OCI-LY7 (cell line): Measurements from ENCODE around the gene NRP1. TPM values are rescaled to one million over a fixed set of nuclear protein-coding genes. Genes with fewer than 3 reads are reported as not detected.

Experiments used
- BruUV-seq: library from RNA; stranded (reverse); fragments of 400-500 nt; replicated peaks from 2 replicates; lab custom pipeline; 2021; lab: Mats Ljungman, UMichigan
- CTCF ChIA-PET: fragments of 300-600 bp; sonication (Branson Sonifier 250); formaldehyde crosslinking; loops from one replicate; lab custom pipeline; 2022; ENCODE audit warnings: antibody characterized with exemption; ENCODE audit not compliant: unreplicated experiment; lab: Charles Lee
- POLR2A ChIA-PET: fragments of 300-600 bp; sonication (Branson Sonifier 250); formaldehyde crosslinking; loops from one replicate; lab custom pipeline; 2022; ENCODE audit warnings: antibody characterized with exemption; lab: Charles Lee
- DNase-seq: peaks from one replicate; pipeline ENCODE4 v3.0.0-alpha.2; 2015; ENCODE audit warnings: low spot score
- H2AFZ ChIP-seq: fragments of 200-600 bp; sonication (generic), shearing (Covaris generic); 2 replicates; pipeline ENCODE4 v1.6.1; 2014; ENCODE audit warnings: mild to moderate bottlenecking, antibody characterized with exemption, low read length, moderate library complexity
- H3K27ac ChIP-seq: fragments of 200-600 bp; sonication (generic); 2 replicates; pipeline ENCODE4 v1.5.1; 2014; ENCODE audit warnings: mixed run types, low read depth, mild to moderate bottlenecking, moderate library complexity, low read length, inconsistent platforms; ENCODE audit not compliant: poor library complexity, severe bottlenecking
- H3K36me3 ChIP-seq: fragments of 200-600 bp; sonication (generic); 2 replicates; pipeline ENCODE4 v1.6.1; 2014; ENCODE audit warnings: mild to moderate bottlenecking, antibody characterized with exemption, low read length, moderate library complexity, mixed read lengths; ENCODE audit not compliant: insufficient read depth
- H3K4me1 ChIP-seq: fragments of 200-600 bp; sonication (generic); 2 replicates; pipeline ENCODE4 v1.5.1; 2014; ENCODE audit warnings: mild to moderate bottlenecking, low read length; ENCODE audit not compliant: insufficient read depth, poor library complexity, severe bottlenecking
- H3K4me2 ChIP-seq: fragments of 200-600 bp; sonication (generic); 2 replicates; pipeline ENCODE4 v1.6.1; 2014; ENCODE audit warnings: mild to moderate bottlenecking, low read length
- H3K4me3 ChIP-seq: fragments of 200-600 bp; sonication (generic); 2 replicates; pipeline ENCODE4 v1.5.1; 2014; ENCODE audit warnings: mild to moderate bottlenecking, low read depth, low read length; ENCODE audit not compliant: poor library complexity, severe bottlenecking
- H3K79me2 ChIP-seq: fragments of 200-600 bp; sonication (generic); 2 replicates; pipeline ENCODE4 v1.6.1; 2016; ENCODE audit warnings: low read depth, mild to moderate bottlenecking, low read length, moderate library complexity, mixed read lengths; ENCODE audit not compliant: insufficient read depth
- H3K9me2 ChIP-seq: fragments of 200-600 bp; sonication (generic); 2 replicates; pipeline ENCODE4 v1.6.1; 2016; ENCODE audit warnings: mild to moderate bottlenecking, low read length, mixed read lengths; ENCODE audit not compliant: insufficient read depth
- H3K9me3 ChIP-seq: fragments of 200-600 bp; sonication (generic); 2 replicates; pipeline ENCODE4 v1.6.1; 2014; ENCODE audit warnings: mild to moderate bottlenecking, mixed run types, low read length, mixed read lengths
- H4K20me1 ChIP-seq: fragments of 200-600 bp; sonication (generic); 2 replicates; pipeline ENCODE4 v1.6.1; 2014; ENCODE audit warnings: mild to moderate bottlenecking, antibody characterized with exemption, low read length, moderate library complexity, mixed read lengths; ENCODE audit not compliant: insufficient read depth
- EZH2phosphoT487 ChIP-seq: fragments of 200-600 bp; sonication (generic); IDR thresholded peaks from 2 replicates; pipeline ENCODE4 v1.6.1; 2018; ENCODE audit warnings: low read depth, borderline replicate concordance, mild to moderate bottlenecking, mixed run types, antibody characterized with exemption, low read length, moderate library complexity, mixed read lengths
- intact Hi-C: fragments of 100-400 bp; cut with micrococcal nuclease; formaldehyde crosslinking; loops from one replicate; pipeline ENCODE4 v1.10.0; 2022; ENCODE audit not compliant: unreplicated experiment
- total RNA-seq, 2 experiments: library from RNA; depleted of rRNA in 1 of 2; stranded (reverse); fragments of >200 nt in 1 of 2; shearing (Covaris generic) in 1 of 2; gene quantifications; 2 replicates each; pipeline ENCODE4 v1.2.3, GENCODE V29; 2014 to 2022
- TF ChIP-seq, protein P1 (sequence below): fragments of 200-600 bp; sonication (generic); conservative IDR thresholded peaks from 2 replicates; pipeline ENCODE4 v1.5.1; 2014; ENCODE audit warnings: mild to moderate bottlenecking, antibody characterized with exemption, low read length, moderate library complexity, mixed read lengths

The NRP1 gene
- total RNA-seq, 2 experiments from 2014 or later: not detected

- no peaks in the 10 kb centered on the region for H4K20me1 ChIP-seq
- no peak overlapping the region for H3K4me2 ChIP-seq
- H3K79me2 ChIP-seq: no peaks in the 10 kb centered on the region
- no peaks in the 10 kb centered on the region for H3K4me1 ChIP-seq
- H3K9me3 ChIP-seq: no peaks in the 10 kb centered on the region
- no peak overlapping the region for H3K4me3 ChIP-seq
- no peaks in the 10 kb centered on the region for H3K36me3 ChIP-seq
- H2AFZ ChIP-seq: no peak overlapping the region
- H3K9me2 ChIP-seq: no peaks in the 10 kb centered on the region
- BruUV-seq: no TSS peak
- CTCF ChIA-PET: no interaction called here
- POLR2A ChIA-PET: no interaction called here
- intact Hi-C loops: no loop called here
- TF ChIP-seq EZH2phosphoT487: no peak
- TF ChIP-seq, protein P1, sequence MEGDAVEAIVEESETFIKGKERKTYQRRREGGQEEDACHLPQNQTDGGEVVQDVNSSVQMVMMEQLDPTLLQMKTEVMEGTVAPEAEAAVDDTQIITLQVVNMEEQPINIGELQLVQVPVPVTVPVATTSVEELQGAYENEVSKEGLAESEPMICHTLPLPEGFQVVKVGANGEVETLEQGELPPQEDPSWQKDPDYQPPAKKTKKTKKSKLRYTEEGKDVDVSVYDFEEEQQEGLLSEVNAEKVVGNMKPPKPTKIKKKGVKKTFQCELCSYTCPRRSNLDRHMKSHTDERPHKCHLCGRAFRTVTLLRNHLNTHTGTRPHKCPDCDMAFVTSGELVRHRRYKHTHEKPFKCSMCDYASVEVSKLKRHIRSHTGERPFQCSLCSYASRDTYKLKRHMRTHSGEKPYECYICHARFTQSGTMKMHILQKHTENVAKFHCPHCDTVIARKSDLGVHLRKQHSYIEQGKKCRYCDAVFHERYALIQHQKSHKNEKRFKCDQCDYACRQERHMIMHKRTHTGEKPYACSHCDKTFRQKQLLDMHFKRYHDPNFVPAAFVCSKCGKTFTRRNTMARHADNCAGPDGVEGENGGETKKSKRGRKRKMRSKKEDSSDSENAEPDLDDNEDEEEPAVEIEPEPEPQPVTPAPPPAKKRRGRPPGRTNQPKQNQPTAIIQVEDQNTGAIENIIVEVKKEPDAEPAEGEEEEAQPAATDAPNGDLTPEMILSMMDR: no peak
- no peak for DNase-seq
- H3K27ac ChIP-seq: no peak overlapping the region
These were observed 116.6 kb downstream of the NRP1 start for GRCh38 chr10:33217854-33218253.

GRCh38 chr10:33216661-33217427 is 117.6 kb downstream of the NRP1 start:
- Histone ChIP-seq H3K9me3 (no peaks in the 10 kb centered on the region), H3K27ac (no peak overlapping the region), H3K4me1 (no peaks in the 10 kb centered on the region), H2AFZ (no peak overlapping the region), H3K9me2 (no peaks in the 10 kb centered on the region), H3K4me3 (no peak overlapping the region), H3K79me2 (no peaks in the 10 kb centered on the region), H3K36me3 (no peaks in the 10 kb centered on the region), H4K20me1 (no peaks in the 10 kb centered on the region), H3K4me2 (no peak overlapping the region)
- BruUV-seq: no TSS peak
- TF ChIP-seq, protein P1: no peak
- TF ChIP-seq EZH2phosphoT487: no peak
- ChIA-PET CTCF (no interaction called here), POLR2A (interaction anchor here (1.1 kb wide), 1 partner anchor 67 kb away, joined by 3 read pairs; no protein-coding TSS in a partner anchor)
- DNase-seq: no peak
- intact Hi-C loops: no loop called here

- ChIA-PET CTCF (no interaction called here), POLR2A (interaction anchor here (0.7 kb wide), 1 partner anchor 44 kb away, joined by 3 read pairs; no protein-coding TSS in a partner anchor)
- Histone ChIP-seq H3K79me2 (no peaks in the 10 kb centered on the region), H3K4me1 (no peaks in the 10 kb centered on the region), H2AFZ (no peak overlapping the region), H3K27ac (no peak overlapping the region), H4K20me1 (no peaks in the 10 kb centered on the region), H3K4me2 (no peak overlapping the region), H3K4me3 (no peak overlapping the region), H3K36me3 (no peaks in the 10 kb centered on the region), H3K9me2 (no peaks in the 10 kb centered on the region), H3K9me3 (no peaks in the 10 kb centered on the region)
- TF ChIP-seq, protein P1: no peak
- TF ChIP-seq EZH2phosphoT487: no peak
- no peak for DNase-seq
- intact Hi-C loops: no loop called here
- BruUV-seq: no TSS peak
These were observed 118.8 kb downstream of the NRP1 start for GRCh38 chr10:33215635-33216034.
